IMR-90 (cell line): ENCODE measurements around the gene TMEM45A. TPM values are rescaled to one million over a fixed set of nuclear protein-coding genes. Genes with fewer than 3 reads are reported as not detected.

Experiments used
- polyA plus RNA-seq, 3 experiments: library from polyadenylated mRNA; depleted of rRNA; stranded (reverse); fragments of >200 nt; gene quantifications; 2 replicates each; pipeline ENCODE4 v1.2.3, GENCODE V29; 2012; ENCODE audit warnings: low replicate concordance in 1 of 3
- total RNA-seq: library from RNA; depleted of rRNA; stranded (reverse); fragments of >200 nt; gene quantifications from 2 replicates; pipeline ENCODE4 v1.2.3, GENCODE V29; 2012; rRNA removed

TMEM45A gene
- total and polyA plus RNA-seq, 2 of the 4 experiments (the other 2 are of a cell fraction), result 13.6 to 21.7 TPM

Other genes starting within 250 kb of the TMEM45A start
- gene TBC1D23, start 231.6 kb upstream of the TMEM45A start, total RNA-seq, result 67.0 and 123 TPM in 2 replicates
- 16.3 and 21.2 TPM in 2 replicates for gene TBC1D23, start 231.6 kb upstream of the TMEM45A start, polyA plus RNA-seq (2012; rRNA removed)
- 12.4 and 13.3 TPM in 2 replicates for gene NIT2, start 157.9 kb upstream of the TMEM45A start, total RNA-seq
- gene NIT2, start 157.9 kb upstream of the TMEM45A start, polyA plus RNA-seq (2012; rRNA removed), result 25.7 and 27.1 TPM in 2 replicates
- 35.1 and 50.0 TPM in 2 replicates for gene TOMM70, start 91.5 kb upstream of the TMEM45A start, total RNA-seq
- 19.8 and 24.6 TPM in 2 replicates for gene TOMM70, start 91.5 kb upstream of the TMEM45A start, polyA plus RNA-seq (2012; rRNA removed)
- gene LNP1, start 91.1 kb upstream of the TMEM45A start, total RNA-seq, result 2.2 and 4.4 TPM in 2 replicates
- gene LNP1, start 91.1 kb upstream of the TMEM45A start, polyA plus RNA-seq (2012; rRNA removed), result 2.3 and 2.4 TPM in 2 replicates
- not detected in 2 replicates for gene ADGRG7, start 117.0 kb downstream of the TMEM45A start, total RNA-seq
- not detected in 2 replicates for gene ADGRG7, start 117.0 kb downstream of the TMEM45A start, polyA plus RNA-seq (2012; rRNA removed)
- gene TFG, start 216.9 kb downstream of the TMEM45A start, total RNA-seq, result 47.7 and 69.7 TPM in 2 replicates
- gene TFG, start 216.9 kb downstream of the TMEM45A start, polyA plus RNA-seq (2012; rRNA removed), result 129 and 165 TPM in 2 replicates